Measurements from ENCODE around the gene WSCD2. TPM values are rescaled to one million over a fixed set of nuclear protein-coding genes. Genes with fewer than 3 reads are reported as not detected.

The WSCD2 gene
- polyA plus RNA-seq, 1 of the 3 experiments (the other 2 are of a cell fraction): 0.03 TPM

GRCh38 chr12:108082485-108082884 is 46.6 kb upstream of the WSCD2 start:
- Histone ChIP-seq H3K4me2 (no peak overlapping the region), H2AFZ (ENCODE audit: low read depth) (no peak overlapping the region), H3K9ac (no peak overlapping the region), H4K20me1 (ENCODE audit: insufficient read depth) (no peaks in the 10 kb centered on the region), H3K27me3 (ENCODE audit: insufficient read depth) (no peaks in the 10 kb centered on the region), H3K9me2 (no peaks in the 10 kb centered on the region), H3K79me2 (ENCODE audit: insufficient read depth) (no peaks in the 10 kb centered on the region), H3K4me1 (ENCODE audit: control insufficient read depth in 1 of 2, insufficient read depth in 2 of 2, low read depth in 1 of 2, low read length in 1 of 2) (no peaks in the 10 kb centered on the region; a peak in 1 of 4 replicates), H3K27ac (ENCODE audit: low read depth in 2 of 2, low read length in 1 of 2) (no peak overlapping the region), H3K36me3 (replicated peaks in 1 of 2; ENCODE audit: control insufficient read depth in 1 of 2, insufficient read depth in 2 of 2, low read length in 1 of 2) (no peaks in the 10 kb centered on the region), H3K9me3 (no peaks in the 10 kb centered on the region; the same call in 1 of the 2 replicates), H3F3A (replicated peaks; ENCODE audit: insufficient read depth) (no peaks in the 10 kb centered on the region), H3K4me3 (ENCODE audit: low read depth in 2 of 2, low read length in 1 of 2) (no peak overlapping the region)
- CTCF ChIA-PET: interaction anchor here (0.7 to 1.5 kb wide), 3 partner anchors 11 to 92 kb away, joined by 3 to 4 read pairs (median 3); no protein-coding TSS in a partner anchor
- TF ChIP-seq RCOR1 (IDR thresholded peaks at IDR 0.05; ENCODE audit: low read length) (no peak), REST (IDR thresholded peaks at IDR 0.05; ENCODE audit: low read depth, low read length) (no peak), CHD2 (IDR thresholded peaks at IDR 0.05; ENCODE audit: low read length, partially characterized antibody) (no peak), PBX3 (IDR thresholded peaks at IDR 0.05) (no peak), GABPA (IDR thresholded peaks at IDR 0.05; ENCODE audit: low read depth) (no peak), TCF12 (IDR thresholded peaks at IDR 0.05) (no peak), NRF1 (IDR thresholded peaks at IDR 0.05; ENCODE audit: low read depth, low read length) (no peak)
- POLR2A ChIA-PET: no interaction called here
- WGBS (ENCODE audit: low lambda C conversion rate): 13% methylated on average over 1 of the region's 1 CpG
- no peak for DNase-seq

GRCh38 chr12:108087900-108088299 is 41.2 kb upstream of the WSCD2 start:
- no peak overlapping the region for H3K27ac ChIP-seq (ENCODE audit: low read depth in 2 of 2, low read length in 1 of 2)
- H2AFZ ChIP-seq (ENCODE audit: low read depth): no peak overlapping the region
- H3K9ac ChIP-seq: no peak overlapping the region
- WGBS (ENCODE audit: low lambda C conversion rate): 27% methylated on average over 1 of the region's 1 CpG
- H3K9me2 ChIP-seq: no peaks in the 10 kb centered on the region
- no peak for DNase-seq
- POLR2A ChIA-PET: no interaction called here
- no peaks in the 10 kb centered on the region for H4K20me1 ChIP-seq (ENCODE audit: insufficient read depth)
- CTCF ChIA-PET: interaction anchor here (0.9 to 1.0 kb wide), 3 partner anchors 15 to 578 kb away, joined by 3 to 4 read pairs (median 3); no protein-coding TSS in a partner anchor
- TF ChIP-seq MEF2A (IDR thresholded peaks at IDR 0.05; ENCODE audit: borderline replicate concordance, low read depth): no peak
- no peak for TF ChIP-seq RCOR1 (IDR thresholded peaks at IDR 0.05; ENCODE audit: low read length)
- TF ChIP-seq GATA2 (CRISPR knock-in tag; IDR thresholded peaks at IDR 0.05): no peak
- TF ChIP-seq IRF3 (IDR thresholded peaks at IDR 0.05; ENCODE audit: low read depth, low read length): no peak
- TF ChIP-seq RXRA (IDR thresholded peaks at IDR 0.05; ENCODE audit: borderline replicate concordance, low read depth): no peak
- TF ChIP-seq FOXJ3 (CRISPR knock-in tag; IDR thresholded peaks at IDR 0.05): no peak
- TF ChIP-seq YY1 (IDR thresholded peaks at IDR 0.05; ENCODE audit: low read depth): no peak
- no peak for TF ChIP-seq FOXM1 (IDR thresholded peaks at IDR 0.05; ENCODE audit: low read depth)
- no peaks in the 10 kb centered on the region for H3K27me3 ChIP-seq (ENCODE audit: insufficient read depth)
- H3K4me1 ChIP-seq (ENCODE audit: control insufficient read depth in 1 of 2, insufficient read depth in 2 of 2, low read depth in 1 of 2, low read length in 1 of 2): peaks cover 0 to 13% of the 10 kb centered on the region in 2 experiments; a peak in 1 of 4 replicates
- H3F3A ChIP-seq (replicated peaks; ENCODE audit: insufficient read depth): no peaks in the 10 kb centered on the region
- H3K4me2 ChIP-seq: no peak overlapping the region
- peaks cover 4% of the 10 kb centered on the region; the same call in 1 of the 2 replicates for H3K9me3 ChIP-seq
- no peak overlapping the region for H3K4me3 ChIP-seq (ENCODE audit: low read depth in 2 of 2, low read length in 1 of 2)
- no peaks in the 10 kb centered on the region for H3K79me2 ChIP-seq (ENCODE audit: insufficient read depth)
- H3K36me3 ChIP-seq (replicated peaks in 1 of 2; ENCODE audit: control insufficient read depth in 1 of 2, insufficient read depth in 2 of 2, low read length in 1 of 2): no peaks in the 10 kb centered on the region

All from SK-N-SH (cell line).